Prostate gland (tissue), 2 donors: Measurements from ENCODE around the gene ARFGAP3. TPM values are rescaled to one million over a fixed set of nuclear protein-coding genes. Genes with fewer than 3 reads are reported as not detected.

Source experiments
- DNase-seq: peaks from one replicate; pipeline ENCODE4 v3.0.0-alpha.2; 2019; ENCODE audit warnings: low spot score
- H3K27ac ChIP-seq, 2 donors: fragments of 200-600 bp; sonication (generic); 2 replicates each; pipeline ENCODE4 v1.5.1; 2017 to 2019
- H3K27me3 ChIP-seq: fragments of 200-600 bp; sonication (generic); replicated peaks from 2 replicates; pipeline ENCODE4 v1.5.1; 2019; ENCODE audit not compliant: insufficient read depth
- H3K36me3 ChIP-seq, 2 donors: fragments of 200-600 bp; sonication (generic); 1 replicate in 1 of 2; 2 replicates in 1 of 2; pipeline versions ENCODE4 v1.5.1 to v1.8.1; 2017 to 2019
- H3K4me1 ChIP-seq: fragments of 200-600 bp; sonication (generic); replicated peaks from 2 replicates; pipeline ENCODE4 v1.5.1; 2019
- H3K4me3 ChIP-seq, 2 donors: fragments of 200-600 bp; sonication (generic); 2 replicates each; pipeline ENCODE4 v1.5.1; 2017 to 2019
- H3K9me3 ChIP-seq: fragments of 200-600 bp; sonication (generic); 2 replicates; pipeline ENCODE4 v1.5.1; 2017
- CTCF ChIP-seq, 4 experiments: fragments of 200-600 bp in 2 of 4; fragments of 450-650 bp in 2 of 4; sonication (generic) in 2 of 4; IDR thresholded peaks; 1 replicate in 3 of 4; 2 replicates in 1 of 4; pipeline ENCODE4 v1.5.1; 2016 to 2019; ENCODE audit warnings: antibody characterized with exemption in 4 of 4, mild to moderate bottlenecking in 2 of 4, moderate library complexity in 2 of 4
- POLR2A ChIP-seq: fragments of 450-650 bp; IDR thresholded peaks from one replicate; pipeline ENCODE4 v1.6.1; 2016; ENCODE audit warnings: antibody characterized with exemption, mild to moderate bottlenecking
- POLR2AphosphoS5 ChIP-seq: sonication (generic); formaldehyde crosslinking; IDR thresholded peaks from one replicate; pipeline ENCODE4 v1.6.1; 2017; ENCODE audit warnings: antibody characterized with exemption
- WGBS: methylation state at CpG from one replicate; pipeline ENCODE4 v1.1.5; 2018; 5-methylcytosine and 5-hydroxymethylcytosine counted together
- intact Hi-C: fragments of 100-400 bp; cut with DNase I; formaldehyde crosslinking; loops from one replicate; pipeline ENCODE4 v1.14.2; 2022
- total RNA-seq, 2 donors: library from RNA; depleted of rRNA; stranded (reverse); fragments of >200 nt; gene quantifications; one replicate each; pipeline ENCODE4 v1.1.0, GENCODE V29; 2016

The ARFGAP3 gene
- total RNA-seq, 2 donors from 2014 or later = 92.9 to 127 TPM

GRCh38 chr22:42844756-42845155 lies 12.3 kb downstream of the ARFGAP3 start:
- intact Hi-C loops = no loop called here
- Histone ChIP-seq H3K27ac (peak overlapping the region; percentile 73 to 77), H3K4me1 (peaks cover 7% of the 10 kb centered on the region), H3K4me3 (no peak overlapping the region), H3K36me3 (no peaks in the 10 kb centered on the region), H3K27me3 (no peaks in the 10 kb centered on the region), H3K9me3 (no peaks in the 10 kb centered on the region)
- no peak for DNase-seq
- TF ChIP-seq POLR2AphosphoS5 (peak; percentile 64), CTCF (IDR thresholded peaks at IDR 0.05) (no peak), POLR2A (no peak)
- 29% methylated on average over 4 of the region's 4 CpGs for WGBS

DNA sequence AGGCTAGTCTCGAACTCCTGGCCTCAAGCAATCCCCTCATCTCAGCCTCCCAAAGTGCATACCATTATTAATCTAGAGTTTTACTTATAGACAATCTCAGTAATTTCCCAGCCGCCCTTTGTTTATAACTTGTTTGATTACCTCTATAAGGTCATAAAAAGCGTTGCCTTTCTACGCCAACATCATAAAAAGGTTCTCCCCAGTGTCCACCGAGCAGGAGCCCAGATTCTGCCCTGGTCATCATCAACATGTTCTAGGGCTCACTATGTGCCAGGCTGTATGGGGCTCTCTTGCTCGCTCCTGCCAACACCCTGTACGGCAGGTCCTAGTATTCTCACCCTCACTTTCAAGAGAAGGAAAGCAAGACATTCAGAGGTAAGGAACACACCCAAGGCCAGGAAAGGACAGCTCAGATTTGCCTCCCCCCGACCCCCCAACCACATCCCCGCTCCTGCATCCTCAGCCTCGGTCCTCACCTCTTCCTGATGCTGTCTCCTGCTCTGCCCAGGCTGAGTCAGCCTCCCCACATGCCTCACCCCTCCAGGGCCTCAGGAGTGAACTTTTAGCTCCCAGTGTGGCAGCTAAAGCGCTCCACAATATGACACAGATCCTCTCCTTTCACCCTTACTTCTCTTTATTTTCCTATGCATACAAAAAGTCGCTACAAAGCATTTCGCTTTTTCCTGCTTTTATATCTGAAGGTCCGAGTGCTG lies 14.3 kb downstream of the ARFGAP3 start:
- intact Hi-C loops = no loop called here
- peak; percentile 52 for DNase-seq
- Histone ChIP-seq H3K4me1 (peaks cover 8% of the 10 kb centered on the region), H3K4me3 (no peak overlapping the region), H3K36me3 (no peaks in the 10 kb centered on the region), H3K9me3 (no peaks in the 10 kb centered on the region), H3K27ac (peak overlapping the region; percentile 73 to 77), H3K27me3 (no peaks in the 10 kb centered on the region)
- peak; percentile 42 for TF ChIP-seq POLR2AphosphoS5
- TF ChIP-seq POLR2A = no peak
- no peak for TF ChIP-seq CTCF (IDR thresholded peaks at IDR 0.05)
- WGBS = 84% methylated on average over 14 of the region's 14 CpGs

DNA sequence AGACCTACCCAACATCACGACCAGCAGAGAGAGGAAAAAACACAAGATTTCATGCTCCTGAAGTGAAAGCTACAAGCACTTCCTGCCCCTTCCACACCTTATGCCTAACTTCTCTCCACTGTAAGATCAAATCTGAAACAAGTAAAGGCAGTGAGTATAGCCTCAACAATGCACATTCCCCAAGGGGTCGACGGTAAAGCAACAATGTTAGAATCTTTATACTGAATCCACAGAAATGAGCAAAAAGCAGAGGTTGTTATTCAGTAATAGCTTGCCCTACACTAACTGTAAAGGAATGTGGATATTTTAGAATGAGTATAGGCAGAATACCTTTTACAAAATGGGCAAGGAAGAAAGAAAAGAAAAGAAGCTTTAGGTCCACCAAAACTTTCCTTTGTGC lies 15.6 kb downstream of the ARFGAP3 start:
- no peaks in the 10 kb centered on the region for H3K9me3 ChIP-seq
- H3K27me3 ChIP-seq = no peaks in the 10 kb centered on the region
- intact Hi-C loops = no loop called here
- no peaks in the 10 kb centered on the region for H3K36me3 ChIP-seq
- peak overlapping the region in 1 of 2 donors; percentile 77 for H3K27ac ChIP-seq
- TF ChIP-seq POLR2AphosphoS5 (no peak), POLR2A (no peak), CTCF (IDR thresholded peaks at IDR 0.05) (no peak)
- peaks cover 8% of the 10 kb centered on the region for H3K4me1 ChIP-seq
- WGBS = 47% methylated on average over 3 of the region's 3 CpGs
- no peak overlapping the region for H3K4me3 ChIP-seq
- DNase-seq = no peak

- no peak for DNase-seq
- no peak for TF ChIP-seq POLR2AphosphoS5
- TF ChIP-seq POLR2A = no peak
- no peak for TF ChIP-seq CTCF (IDR thresholded peaks at IDR 0.05)
- peaks cover 3% of the 10 kb centered on the region for H3K4me1 ChIP-seq
- no peak overlapping the region for H3K27ac ChIP-seq
- H3K27me3 ChIP-seq = no peaks in the 10 kb centered on the region
- 92% methylated on average over 4 of the region's 4 CpGs for WGBS
- H3K9me3 ChIP-seq = no peaks in the 10 kb centered on the region
- no peak overlapping the region for H3K4me3 ChIP-seq
- peaks cover 0 to 7% of the 10 kb centered on the region in 2 donors for H3K36me3 ChIP-seq
- intact Hi-C loops = no loop called here
These were observed 19.5 kb downstream of the ARFGAP3 start for GRCh38 chr22:42837556-42837955.

DNA sequence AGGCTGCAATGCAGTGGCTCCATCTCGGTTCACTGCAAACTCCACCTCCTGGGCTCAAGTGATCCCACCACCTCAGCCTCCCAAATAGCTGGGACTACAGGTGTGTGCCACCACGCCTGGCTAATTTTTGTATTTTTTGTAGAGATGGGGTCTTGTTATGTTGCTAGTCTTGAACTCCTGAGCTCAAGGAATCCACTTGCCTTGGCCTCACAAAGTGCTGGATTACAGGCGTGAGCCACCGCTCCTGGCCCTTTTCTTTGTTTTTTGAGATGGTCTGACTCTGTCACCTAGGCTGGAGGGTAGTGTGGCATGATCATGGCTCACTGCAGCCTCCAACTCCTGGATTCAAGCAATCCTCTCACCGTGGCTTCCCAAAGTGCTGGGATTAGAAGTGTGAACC lies 21.0 kb downstream of the ARFGAP3 start:
- no peak for DNase-seq
- H3K27ac ChIP-seq = no peak overlapping the region
- H3K27me3 ChIP-seq = no peaks in the 10 kb centered on the region
- peaks cover 0 to 7% of the 10 kb centered on the region in 2 donors for H3K36me3 ChIP-seq
- TF ChIP-seq POLR2A (no peak), CTCF (IDR thresholded peaks at IDR 0.05) (no peak), POLR2AphosphoS5 (no peak)
- WGBS = 95% methylated on average over 5 of the region's 5 CpGs
- H3K9me3 ChIP-seq = no peaks in the 10 kb centered on the region
- no peak overlapping the region for H3K4me3 ChIP-seq
- intact Hi-C loops = no loop called here
- H3K4me1 ChIP-seq = peaks cover 3% of the 10 kb centered on the region
